B cell (primary cell): Measurements from ENCODE around the gene SLC1A1. TPM values are rescaled to one million over a fixed set of nuclear protein-coding genes. Genes with fewer than 3 reads are reported as not detected.
"Not testable (repeated sequence)": the region's sequence is repeated elsewhere in the genome, so short reads cannot be mapped to it uniquely, and the experiment has no call there.

ENCODE experiments used
- ATAC-seq: fragments of 200-7000 bp; cut with Tn5 transposase; one replicate; pipeline ENCODE4 v1.10.0; 2021; ENCODE audit warnings: low read depth, mild to moderate bottlenecking, moderate number of reproducible peaks, moderate library complexity
- CTCF ChIA-PET: fragments of 350-600 bp; sonication (Branson Sonifier 250); formaldehyde crosslinking; loops from one replicate; lab custom pipeline; 2021; ENCODE audit warnings: antibody characterized with exemption, inconsistent platforms; lab: Charles Lee
- POLR2A ChIA-PET: fragments of 350-600 bp; sonication (Branson Sonifier 250); formaldehyde crosslinking; loops from one replicate; lab custom pipeline; 2021; ENCODE audit warnings: antibody characterized with exemption; lab: Charles Lee
- DNase-seq: peaks from one replicate; pipeline ENCODE4 v3.0.0; 2013
- H2AFZ ChIP-seq: 2 replicates; pipeline ENCODE4 v1.6.1; 2012; ENCODE audit warnings: mild to moderate bottlenecking, low read depth, low read length; ENCODE audit not compliant: insufficient read depth, poor library complexity, severe bottlenecking
- H3K27ac ChIP-seq, 2 donors: 1 replicate in 1 of 2; 2 replicates in 1 of 2; pipeline ENCODE4 v1.5.1; 2012 to 2013; ENCODE audit warnings: low read length in 2 of 2, mild to moderate bottlenecking in 2 of 2, moderate library complexity in 1 of 2
- H3K27me3 ChIP-seq, 4 experiments: fragments of 200-600 bp in 1 of 4; sonication (generic) in 1 of 4; replicated peaks in 1 of 4; 1 replicate in 2 of 4; 2 replicates in 2 of 4; pipeline versions ENCODE4 v1.6.1 to v1.7.0; 2013 to 2016; ENCODE audit warnings: low read length in 3 of 4, mild to moderate bottlenecking in 2 of 4, mixed read lengths in 1 of 4, moderate library complexity in 1 of 4; ENCODE audit not compliant: insufficient read depth in 4 of 4, control insufficient read depth in 3 of 4; ENCODE audit errors: control extremely low read depth in 1 of 4
- H3K36me3 ChIP-seq, 2 experiments: replicated peaks in 1 of 2; 1 replicate in 1 of 2; 2 replicates in 1 of 2; pipeline versions ENCODE4 v1.6.1 to v1.7.1; 2013; ENCODE audit warnings: low read length in 1 of 2; ENCODE audit not compliant: insufficient read depth in 2 of 2, control insufficient read depth in 1 of 2; ENCODE audit errors: control extremely low read depth in 1 of 2, extremely low read depth in 1 of 2
- H3K4me1 ChIP-seq, 2 donors: fragments of 200-600 bp in 1 of 2; sonication (generic) in 1 of 2; 1 replicate in 1 of 2; 2 replicates in 1 of 2; pipeline versions ENCODE4 v1.5.1 to v1.6.1; 2013 to 2017; ENCODE audit warnings: low read length in 2 of 2; ENCODE audit not compliant: control insufficient read depth in 2 of 2, insufficient read depth in 2 of 2
- H3K4me2 ChIP-seq: replicated peaks from 2 replicates; pipeline ENCODE3; 2012; ENCODE audit warnings: mild to moderate bottlenecking, low read depth, low read length; ENCODE audit not compliant: poor library complexity, severe bottlenecking
- H3K4me3 ChIP-seq, 5 experiments: fragments of 200-600 bp in 1 of 5; sonication (generic) in 1 of 5; 1 replicate in 3 of 5; 2 replicates in 2 of 5; pipeline versions ENCODE4 v1.5.1 to v1.7.0; 2011 to 2016; ENCODE audit warnings: low read length in 4 of 5, mild to moderate bottlenecking in 4 of 5, low read depth in 2 of 5, control low read depth in 1 of 5, moderate library complexity in 1 of 5; ENCODE audit not compliant: insufficient read depth in 1 of 5; ENCODE audit errors: control extremely low read depth in 1 of 5, extremely low read depth in 1 of 5
- H3K79me2 ChIP-seq: fragments of 200-600 bp; sonication (generic); one replicate; pipeline ENCODE4 v1.6.0; 2016; ENCODE audit warnings: low read length; ENCODE audit not compliant: control insufficient read depth, insufficient read depth
- H3K9ac ChIP-seq: fragments of 200-600 bp; sonication (generic); 2 replicates; pipeline ENCODE4 v1.6.1; 2017; ENCODE audit warnings: mild to moderate bottlenecking, low read length, moderate library complexity
- H3K9me3 ChIP-seq, 3 donors: one replicate each; pipeline versions ENCODE4 v1.6.1 to v1.7.1; 2013; ENCODE audit warnings: low read length in 2 of 3; ENCODE audit not compliant: control insufficient read depth in 2 of 3, insufficient read depth in 1 of 3; ENCODE audit errors: control extremely low read depth in 1 of 3
- H4K20me1 ChIP-seq: 2 replicates; pipeline ENCODE4 v1.6.0; 2012; ENCODE audit warnings: mild to moderate bottlenecking, low read length; ENCODE audit not compliant: insufficient read depth, control insufficient read depth, poor library complexity, severe bottlenecking
- H3K27ac Mint-ChIP-seq: one replicate; pipeline ENCODE4 v1.8.0; 2021; ENCODE audit warnings: mixed read lengths
- H3K27me3 Mint-ChIP-seq: one replicate; pipeline ENCODE4 v1.8.0; 2021; ENCODE audit warnings: mixed read lengths
- H3K4me1 Mint-ChIP-seq: one replicate; pipeline ENCODE4 v1.8.0; 2021; ENCODE audit warnings: mixed read lengths
- H3K4me3 Mint-ChIP-seq: one replicate; pipeline ENCODE4 v1.8.0; 2021; ENCODE audit warnings: mixed read lengths
- H3K9me3 Mint-ChIP-seq: one replicate; pipeline ENCODE4 v1.8.0; 2022; ENCODE audit warnings: mixed read lengths; ENCODE audit not compliant: insufficient read depth
- CTCF ChIP-seq: fragments of 200-600 bp; IDR thresholded peaks from one replicate; pipeline ENCODE4 v1.8.0; 2022; ENCODE audit warnings: antibody characterized with exemption, mild to moderate bottlenecking
- EZH2 ChIP-seq: IDR thresholded peaks from 2 replicates; pipeline ENCODE4 v1.6.1; 2012; ENCODE audit warnings: borderline replicate concordance, low read depth, mild to moderate bottlenecking, moderate library complexity, low read length; ENCODE audit not compliant: insufficient read depth, poor library complexity, severe bottlenecking
- WGBS: methylation state at CpG from one replicate; pipeline ENCODE4 v1.1.5; 2013; ENCODE audit warnings: missing lambda C conversion rate; ENCODE audit not compliant: insufficient coverage; 5-methylcytosine and 5-hydroxymethylcytosine counted together
- intact Hi-C: fragments of 100-400 bp; cut with micrococcal nuclease; formaldehyde crosslinking; loops from one replicate; pipeline ENCODE4 v1.10.0; 2022
- polyA plus RNA-seq: library from polyadenylated mRNA; depleted of rRNA; stranded (reverse); fragments of >200 nt; gene quantifications from 2 replicates; pipeline ENCODE4 v1.2.3, GENCODE V29; 2012
- total RNA-seq, 2 donors: library from RNA; stranded (reverse); fragments of 120-200 nt in 1 of 2; gene quantifications; 1 replicate in 1 of 2; 2 replicates in 1 of 2; pipeline versions ENCODE4 v1.2.3 to v1.2.4, GENCODE V29; 2013 to 2022

Gene SLC1A1
- total and polyA plus RNA-seq, 2 donors (not counting 1 experiment from before 2014, with no cell fraction given), result 0.10 to 0.54 TPM

GRCh38 chr9:4520055-4520454 is 29.8 kb downstream of the SLC1A1 start:
- WGBS, result 60% methylated on average over 1 of the region's 2 CpGs
- DNase-seq, result no peak
- Mint-ChIP-seq H3K4me1 (no peaks in the 10 kb centered on the region), H3K9me3 (no peaks in the 10 kb centered on the region), H3K27me3 (peaks cover 3% of the 10 kb centered on the region), H3K27ac (no peak overlapping the region), H3K4me3 (no peak overlapping the region)
- POLR2A ChIA-PET, result no interaction called here
- Histone ChIP-seq H2AFZ (no peak overlapping the region), H3K4me3 (no peak overlapping the region), H3K4me2 (no peak overlapping the region), H4K20me1 (no peaks in the 10 kb centered on the region), H3K9me3 (no peaks in the 10 kb centered on the region), H3K36me3 (no peaks in the 10 kb centered on the region), H3K27ac (no peak overlapping the region), H3K4me1 (no peaks in the 10 kb centered on the region), H3K27me3 (no peaks in the 10 kb centered on the region), H3K79me2 (no peaks in the 10 kb centered on the region), H3K9ac (no peak overlapping the region)
- CTCF ChIA-PET, result no interaction called here
- TF ChIP-seq EZH2, result no peak
- no peak for TF ChIP-seq CTCF
- intact Hi-C loops, result no loop called here
- ATAC-seq, result no peak

GRCh38 chr9:4530375-4530774 is 40.1 kb downstream of the SLC1A1 start:
- H3K4me3 ChIP-seq, result no peak overlapping the region
- H3K27ac ChIP-seq, result no peak overlapping the region
- WGBS, result 82% methylated on average over 3 of the region's 6 CpGs
- no peaks in the 10 kb centered on the region for H4K20me1 ChIP-seq
- POLR2A ChIA-PET, result no interaction called here
- no peak overlapping the region for H3K4me3 Mint-ChIP-seq
- peaks cover 2% of the 10 kb centered on the region for H3K9me3 Mint-ChIP-seq
- CTCF ChIA-PET, result no interaction called here
- no peaks in the 10 kb centered on the region for H3K79me2 ChIP-seq
- intact Hi-C loops, result no loop called here
- H3K36me3 ChIP-seq, result no peaks in the 10 kb centered on the region
- ATAC-seq (no peak), DNase-seq (no peak)
- H3K4me1 Mint-ChIP-seq, result peaks cover 3% of the 10 kb centered on the region
- no peak overlapping the region for H3K27ac Mint-ChIP-seq
- no peak overlapping the region for H2AFZ ChIP-seq
- no peaks in the 10 kb centered on the region for H3K4me1 ChIP-seq
- H3K9me3 ChIP-seq, result no peaks in the 10 kb centered on the region
- no peak overlapping the region for H3K4me2 ChIP-seq
- H3K27me3 Mint-ChIP-seq, result no peaks in the 10 kb centered on the region
- no peak overlapping the region for H3K9ac ChIP-seq
- peaks cover 0 to 5% (median 0%) of the 10 kb centered on the region in 4 experiments for H3K27me3 ChIP-seq
- TF ChIP-seq EZH2 (no peak), CTCF (no peak)

GRCh38 chr9:4530831-4531230 is 40.6 kb downstream of the SLC1A1 start:
- H3K4me2 ChIP-seq, POLR2A ChIA-PET, H3K79me2 ChIP-seq, H3K27me3 ChIP-seq, H3K9me3 ChIP-seq, H3K27ac ChIP-seq, H3K4me1 Mint-ChIP-seq, H3K4me3 Mint-ChIP-seq, H3K9ac ChIP-seq, H3K27ac Mint-ChIP-seq, H3K36me3 ChIP-seq, intact Hi-C loops, DNase-seq, H2AFZ ChIP-seq, H3K9me3 Mint-ChIP-seq, CTCF ChIA-PET, H3K4me3 ChIP-seq, H3K4me1 ChIP-seq, ATAC-seq, H3K27me3 Mint-ChIP-seq, H4K20me1 ChIP-seq: not testable (repeated sequence)
- 86% methylated on average over 3 of the region's 3 CpGs for WGBS
